GM10248 (cell line): Measurements from ENCODE around the gene VAT1L.
"Not testable (repeated sequence)": the region's sequence is repeated elsewhere in the genome, so short reads cannot be mapped to it uniquely, and the experiment has no call there.

Source experiments
- CTCF ChIA-PET: fragments of 300-600 bp; sonication (Branson Sonifier 250); formaldehyde crosslinking; extraction: SDS; loops from one replicate; lab custom pipeline; 2021; ENCODE audit warnings: antibody characterized with exemption; lab: Yijun Ruan, JAX
- POLR2A ChIA-PET: fragments of 350-650 bp; sonication (Branson Sonifier 250); formaldehyde crosslinking; extraction: SDS; loops from one replicate; lab custom pipeline; 2020; ENCODE audit warnings: antibody characterized with exemption; lab: Yijun Ruan, JAX
- DNase-seq: peaks from one replicate; pipeline ENCODE4 v3.0.0; 2012; ENCODE audit errors: extremely low spot score
- CTCF ChIP-seq: IDR thresholded peaks from 2 replicates; pipeline ENCODE4 v1.5.1; 2012; ENCODE audit warnings: mild to moderate bottlenecking, low read depth; ENCODE audit errors: extremely low read depth, missing control alignments, control extremely low read depth

Gene VAT1L

GRCh38 chr16:77945126-77945525 is 156.8 kb downstream of the VAT1L start:
- ChIA-PET CTCF (interaction anchor here (1.2 to 1.4 kb wide), 2 partner anchors 25 to 28 kb away, joined by 3 read pairs; no protein-coding TSS in a partner anchor), POLR2A (no interaction called here)
- no peak for DNase-seq
- no peak for TF ChIP-seq CTCF

GRCh38 chr16:77946823-77947222 is 158.5 kb downstream of the VAT1L start:
- POLR2A ChIA-PET = no interaction called here
- TF ChIP-seq CTCF = no peak

DNA sequence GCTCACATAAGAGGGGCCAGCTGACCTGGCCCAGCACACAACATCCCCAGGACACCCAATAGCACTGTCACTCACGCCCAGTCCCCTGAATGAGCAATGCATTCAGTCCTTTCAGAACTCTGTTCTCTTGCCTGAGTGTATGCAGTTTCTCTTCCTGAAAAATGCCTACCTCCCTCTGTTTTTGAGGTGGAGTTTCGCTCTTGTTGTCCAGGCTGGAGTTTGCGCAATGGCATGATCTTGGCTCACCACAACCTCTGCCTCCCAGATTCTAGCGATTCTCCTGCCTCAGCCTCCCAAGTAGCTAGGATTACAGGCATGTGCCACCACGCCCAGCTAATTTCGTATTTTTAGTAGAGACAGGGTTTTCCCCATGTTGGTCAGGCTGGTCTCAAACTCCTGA is 159.2 kb downstream of the VAT1L start:
- DNase-seq, POLR2A ChIA-PET: not testable (repeated sequence)
- CTCF ChIA-PET = interaction anchor here (0.9 to 1.6 kb wide), 2 partner anchors 9 to 55 kb away, joined by 3 to 5 read pairs; no protein-coding TSS in a partner anchor

More at GRCh38 chr16:77946823-77947222, 158.5 kb downstream of the VAT1L start:
- CTCF ChIA-PET = no interaction called here
- no peak for DNase-seq

- ChIA-PET POLR2A (no interaction called here), CTCF (interaction anchor here (0.8 to 1.6 kb wide), 4 partner anchors 8 to 54 kb away, joined by 3 to 5 read pairs (median 4); no protein-coding TSS in a partner anchor)
- DNase-seq = no peak
- no peak for TF ChIP-seq CTCF
These were observed 160.5 kb downstream of the VAT1L start for GRCh38 chr16:77948835-77949234.

DNA sequence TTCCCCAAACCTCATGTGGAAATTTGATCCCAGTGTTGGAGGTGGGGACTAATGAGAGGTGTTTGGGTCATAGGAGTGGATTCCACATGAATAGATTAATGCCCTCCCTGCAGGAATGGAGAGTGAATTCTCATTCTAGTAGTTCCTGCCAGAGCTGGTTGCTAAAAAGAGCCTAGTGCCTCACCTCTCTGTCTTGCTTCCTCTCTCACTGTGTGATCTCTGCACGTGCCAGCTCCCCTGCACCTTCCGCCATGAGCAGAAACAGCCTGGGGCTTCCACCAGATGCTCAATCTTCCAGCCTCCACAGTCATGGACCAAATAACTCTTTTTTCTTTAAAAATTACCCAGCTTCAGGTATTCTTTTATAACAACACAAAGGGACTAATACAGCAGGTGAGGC is 161.1 kb downstream of the VAT1L start:
- TF ChIP-seq CTCF = no peak
- CTCF ChIA-PET = interaction anchor here (0.9 to 4.2 kb wide), 3 partner anchors 9 to 23 kb away, joined by 4 to 25 read pairs (median 6); no protein-coding TSS in a partner anchor
- POLR2A ChIA-PET = no interaction called here
- DNase-seq = no peak

GRCh38 chr16:77951788-77952187 is 163.4 kb downstream of the VAT1L start:
- peak; percentile 35 for DNase-seq
- peak; percentile 42 for TF ChIP-seq CTCF
- ChIA-PET CTCF (interaction anchor here (0.8 to 4.2 kb wide), 7 partner anchors 9 to 52 kb away, joined by 3 to 33 read pairs (median 4); no protein-coding TSS in a partner anchor), POLR2A (no interaction called here)

- ChIA-PET CTCF (no interaction called here), POLR2A (no interaction called here)
- DNase-seq = no peak
- no peak for TF ChIP-seq CTCF
These were observed 166.8 kb downstream of the VAT1L start for GRCh38 chr16:77955127-77955526.
